IPS-15b (cell line): ENCODE data around the gene TNFRSF6B.

Source experiments
- H3K27me3 ChIP-seq: one replicate; pipeline ENCODE4 v1.6.1; 2013; ENCODE audit warnings: low read length; ENCODE audit not compliant: control insufficient read depth, insufficient read depth
- H3K36me3 ChIP-seq: one replicate; pipeline ENCODE4 v1.6.1; 2013; ENCODE audit warnings: low read length; ENCODE audit not compliant: control insufficient read depth, insufficient read depth
- H3K4me1 ChIP-seq: one replicate; pipeline ENCODE4 v1.6.1; 2013; ENCODE audit warnings: mild to moderate bottlenecking, low read length; ENCODE audit not compliant: control insufficient read depth, insufficient read depth
- H3K4me3 ChIP-seq: one replicate; pipeline ENCODE4 v1.5.1; 2013; ENCODE audit warnings: low read depth, low read length
- H3K9ac ChIP-seq: one replicate; pipeline ENCODE4 v1.6.1; 2013; ENCODE audit warnings: low read depth, mild to moderate bottlenecking, low read length
- H3K9me3 ChIP-seq: one replicate; pipeline ENCODE4 v1.6.1; 2013; ENCODE audit warnings: mild to moderate bottlenecking, low read length; ENCODE audit not compliant: control insufficient read depth, insufficient read depth

Gene TNFRSF6B

GRCh38 chr20:63702751-63703470, 6.5 kb downstream of the TNFRSF6B start:
- Histone ChIP-seq H3K36me3 (peaks cover 26% of the 10 kb centered on the region), H3K9ac (no peak overlapping the region), H3K4me3 (no peak overlapping the region), H3K27me3 (no peaks in the 10 kb centered on the region), H3K9me3 (no peaks in the 10 kb centered on the region), H3K4me1 (peaks cover 2% of the 10 kb centered on the region)

DNA sequence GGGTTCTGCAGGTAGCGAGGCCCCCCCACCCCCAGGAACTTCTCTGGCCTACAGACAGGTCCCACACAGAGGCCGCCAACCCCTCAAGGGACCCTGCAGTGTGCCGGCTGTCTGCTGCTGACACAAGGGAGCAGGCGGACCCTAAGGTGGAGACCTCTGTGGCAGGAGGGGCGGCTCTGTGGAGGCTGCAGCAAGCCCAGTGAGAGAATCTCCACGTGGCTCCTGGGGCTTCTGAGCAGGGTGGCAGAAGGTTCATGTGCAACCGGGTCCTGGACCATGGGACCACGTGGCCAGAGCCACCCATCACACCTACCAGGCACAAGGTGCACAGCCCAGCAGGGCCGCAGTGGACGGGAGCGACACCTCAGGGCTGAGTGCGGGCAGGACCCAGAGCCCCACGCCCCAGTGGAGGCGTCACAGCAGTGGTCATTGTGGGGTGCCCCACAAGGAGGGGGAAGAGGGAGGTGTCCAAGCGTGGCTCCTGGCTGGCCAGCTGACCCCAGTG, 7.1 kb downstream of the TNFRSF6B start:
- Histone ChIP-seq H3K4me3 (no peak overlapping the region), H3K9ac (no peak overlapping the region), H3K9me3 (no peaks in the 10 kb centered on the region), H3K4me1 (peaks cover 2% of the 10 kb centered on the region), H3K36me3 (peaks cover 26% of the 10 kb centered on the region), H3K27me3 (no peaks in the 10 kb centered on the region)

DNA sequence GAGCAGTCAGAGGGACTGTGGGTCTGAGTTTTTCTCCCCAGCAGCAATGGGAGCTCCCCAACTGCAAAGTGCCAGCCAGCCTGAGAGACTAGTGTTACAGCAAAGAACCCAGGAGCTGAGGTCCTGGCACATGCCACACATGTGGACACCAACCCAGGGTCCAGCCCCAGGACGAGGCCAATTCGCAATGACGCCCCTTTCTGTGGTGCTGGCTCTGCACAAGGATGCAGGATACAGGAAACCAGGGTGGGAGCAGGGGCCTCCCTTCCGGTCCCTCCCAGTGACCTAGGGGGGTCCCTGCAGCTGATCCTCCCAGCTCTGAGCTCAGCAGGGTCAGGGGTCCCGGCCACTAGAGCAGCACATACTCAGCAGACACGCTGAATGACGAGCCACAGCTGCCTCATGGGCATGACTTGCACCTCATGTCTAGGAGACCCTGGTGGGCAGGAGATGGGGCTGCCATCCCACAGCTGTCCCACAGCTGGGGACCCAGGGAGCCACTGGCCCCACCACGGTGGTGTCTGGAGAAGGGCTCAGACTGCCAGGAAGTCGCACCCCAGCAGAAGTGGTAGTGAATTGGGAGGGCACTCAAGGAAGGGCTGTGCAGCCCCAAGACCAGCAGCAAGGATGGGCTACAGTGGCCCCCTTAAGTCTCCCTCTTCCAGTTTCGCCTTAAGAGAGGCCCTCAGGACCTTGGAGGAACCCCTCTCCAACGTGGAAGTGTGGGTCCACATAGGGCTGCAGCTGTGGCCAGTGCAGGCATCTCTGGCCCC, 7.7 kb downstream of the TNFRSF6B start:
- H3K4me3 ChIP-seq: no peak overlapping the region
- no peaks in the 10 kb centered on the region for H3K9me3 ChIP-seq
- no peaks in the 10 kb centered on the region for H3K27me3 ChIP-seq
- no peak overlapping the region for H3K9ac ChIP-seq
- peaks cover 26% of the 10 kb centered on the region for H3K36me3 ChIP-seq
- peaks cover 2% of the 10 kb centered on the region for H3K4me1 ChIP-seq

- Histone ChIP-seq H3K9ac (no peak overlapping the region), H3K4me1 (no peaks in the 10 kb centered on the region), H3K9me3 (no peaks in the 10 kb centered on the region), H3K36me3 (peaks cover 26% of the 10 kb centered on the region), H3K27me3 (no peaks in the 10 kb centered on the region), H3K4me3 (no peak overlapping the region)
Measured at GRCh38 chr20:63704749-63705117, 8.3 kb downstream of the TNFRSF6B start.

DNA sequence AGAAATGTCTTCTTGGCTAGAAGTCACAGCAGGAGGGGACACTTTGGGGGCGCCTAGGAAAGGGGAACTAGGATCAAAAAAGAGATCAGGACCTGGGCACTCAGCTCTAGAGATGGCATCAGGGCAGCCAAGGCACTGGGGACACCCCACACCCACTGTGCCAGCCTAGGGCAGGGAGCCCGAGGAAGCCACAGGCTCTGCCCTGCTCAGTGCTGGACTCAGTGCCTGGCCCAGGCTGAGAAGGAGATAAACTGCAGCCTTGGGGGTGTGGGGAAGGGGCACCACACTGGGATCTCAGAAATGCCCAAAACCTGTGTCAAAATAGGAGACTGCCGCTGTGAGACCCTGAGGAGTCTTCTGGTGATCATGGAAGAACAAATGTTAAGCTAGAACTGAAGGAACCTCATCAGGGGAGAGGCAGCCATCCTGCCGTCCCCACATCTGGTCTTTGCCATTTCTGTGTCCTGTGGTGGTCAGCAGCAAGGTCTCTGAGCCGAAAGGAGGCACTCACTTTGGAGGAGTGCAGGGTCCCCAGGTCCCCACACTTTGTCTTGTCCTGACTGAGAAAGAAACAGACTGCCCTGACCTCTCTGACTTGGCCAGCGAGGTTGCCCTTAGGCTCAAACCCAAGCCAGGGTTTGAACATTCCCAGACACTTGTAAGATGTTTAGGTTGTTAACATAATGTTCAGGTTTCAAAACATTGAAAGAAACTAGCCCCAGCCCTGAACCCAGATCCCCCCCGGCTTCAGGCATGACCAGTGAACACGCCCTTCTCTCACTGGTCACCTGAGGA, 9.0 kb downstream of the TNFRSF6B start:
- Histone ChIP-seq H3K36me3 (peaks cover 26% of the 10 kb centered on the region), H3K4me1 (no peaks in the 10 kb centered on the region), H3K4me3 (no peak overlapping the region), H3K27me3 (no peaks in the 10 kb centered on the region), H3K9me3 (no peaks in the 10 kb centered on the region), H3K9ac (no peak overlapping the region)

DNA sequence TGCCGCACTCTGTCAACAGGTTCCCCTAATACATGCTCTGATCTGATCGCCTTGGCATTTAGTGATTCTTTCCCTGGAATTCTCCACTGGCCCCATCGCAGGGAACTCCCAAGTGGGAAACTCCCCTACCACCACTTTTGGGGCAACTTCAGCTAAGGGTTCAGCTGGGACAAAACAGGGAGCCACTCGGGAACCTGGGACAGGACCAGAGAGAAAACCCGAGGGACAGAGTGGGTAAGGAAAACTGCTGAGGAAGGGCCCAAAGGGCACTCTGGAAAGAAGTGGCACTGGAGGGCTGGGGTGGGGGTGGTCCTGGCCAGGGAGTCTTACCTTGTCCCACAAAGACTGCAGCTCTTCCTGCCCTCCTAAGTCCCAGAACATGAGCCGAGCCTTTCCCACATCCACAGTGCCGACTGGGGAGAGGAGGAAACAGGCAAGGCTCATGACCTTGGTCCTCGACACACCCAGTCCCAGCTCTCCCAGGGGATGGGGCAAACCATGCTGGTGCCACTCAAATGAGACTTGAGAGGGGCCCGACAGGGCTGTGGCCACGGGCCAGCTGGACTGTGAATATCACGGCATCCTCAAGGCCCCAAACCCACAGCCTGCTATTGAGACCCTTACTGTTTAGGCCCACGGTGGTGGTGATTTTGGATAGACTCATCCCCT, 9.7 kb downstream of the TNFRSF6B start:
- Histone ChIP-seq H3K9ac (no peak overlapping the region), H3K4me1 (no peaks in the 10 kb centered on the region), H3K27me3 (no peaks in the 10 kb centered on the region), H3K9me3 (no peaks in the 10 kb centered on the region), H3K36me3 (peaks cover 28% of the 10 kb centered on the region), H3K4me3 (peak overlapping the region; percentile 89)

GRCh38 chr20:63706852-63707557, 10.6 kb downstream of the TNFRSF6B start:
- Histone ChIP-seq H3K27me3 (no peaks in the 10 kb centered on the region), H3K4me3 (peak overlapping the region; percentile 89), H3K4me1 (no peaks in the 10 kb centered on the region), H3K9me3 (no peaks in the 10 kb centered on the region), H3K36me3 (peaks cover 31% of the 10 kb centered on the region), H3K9ac (peak overlapping the region; percentile 47)

DNA sequence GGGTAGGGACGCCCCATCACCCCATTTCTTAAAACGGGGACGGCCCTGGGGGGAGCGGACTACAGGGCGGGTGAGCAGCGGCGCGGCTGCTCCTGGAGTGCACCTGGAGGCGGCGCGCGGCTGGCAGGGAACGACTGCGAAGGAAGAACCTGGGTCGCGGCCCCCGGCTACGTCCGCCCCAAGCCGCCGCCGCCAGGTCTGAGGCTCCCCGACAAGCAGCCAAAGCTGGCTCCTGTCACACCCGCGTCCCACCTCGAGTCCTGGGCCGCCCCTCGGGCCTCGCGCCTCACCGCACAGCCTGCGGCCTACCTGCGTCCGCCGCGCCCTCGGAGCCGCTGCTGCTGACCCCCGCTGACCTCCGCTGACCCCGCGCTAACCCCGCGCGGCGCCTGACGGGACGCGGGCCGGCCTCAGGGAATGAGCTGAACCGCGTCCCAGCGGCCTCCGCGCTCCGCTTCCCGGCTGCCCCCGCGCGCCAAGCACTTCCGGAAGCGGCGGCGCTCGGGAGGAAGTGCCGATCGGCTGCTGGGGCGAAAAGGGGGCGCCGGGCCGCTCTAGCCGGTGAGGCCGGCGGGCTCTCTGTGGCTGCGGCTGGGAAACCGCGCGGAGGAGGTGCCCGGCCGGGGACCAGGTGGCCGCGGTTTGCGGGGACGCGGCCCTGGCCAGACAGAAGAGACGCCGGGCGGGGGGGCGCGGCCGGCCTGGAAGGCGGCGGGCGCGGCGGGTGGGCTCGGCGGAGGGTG, 11.3 kb downstream of the TNFRSF6B start, which contains the start of the genes ARFRP1 and ZGPAT:
TSS of gene ARFRP1 (minus strand) at position 419 of the 743 bp plus-strand sequence. CDS start 885 bp downstream, outside the sequence.
TSS of gene ZGPAT (plus strand) at position 482 of the 743 bp plus-strand sequence. CDS start 542 bp downstream, outside the sequence.
- peak within 1 kb of the TSS; percentile 89 for H3K4me3 ChIP-seq
- peak within 1 kb of the TSS; percentile 79 for H3K9ac ChIP-seq
- H3K36me3 ChIP-seq: peaks cover 31% of the 10 kb centered on the region
- H3K27me3 ChIP-seq: no peaks in the 10 kb centered on the region
- H3K4me1 ChIP-seq: no peaks in the 10 kb centered on the region
- H3K9me3 ChIP-seq: no peaks in the 10 kb centered on the region

DNA sequence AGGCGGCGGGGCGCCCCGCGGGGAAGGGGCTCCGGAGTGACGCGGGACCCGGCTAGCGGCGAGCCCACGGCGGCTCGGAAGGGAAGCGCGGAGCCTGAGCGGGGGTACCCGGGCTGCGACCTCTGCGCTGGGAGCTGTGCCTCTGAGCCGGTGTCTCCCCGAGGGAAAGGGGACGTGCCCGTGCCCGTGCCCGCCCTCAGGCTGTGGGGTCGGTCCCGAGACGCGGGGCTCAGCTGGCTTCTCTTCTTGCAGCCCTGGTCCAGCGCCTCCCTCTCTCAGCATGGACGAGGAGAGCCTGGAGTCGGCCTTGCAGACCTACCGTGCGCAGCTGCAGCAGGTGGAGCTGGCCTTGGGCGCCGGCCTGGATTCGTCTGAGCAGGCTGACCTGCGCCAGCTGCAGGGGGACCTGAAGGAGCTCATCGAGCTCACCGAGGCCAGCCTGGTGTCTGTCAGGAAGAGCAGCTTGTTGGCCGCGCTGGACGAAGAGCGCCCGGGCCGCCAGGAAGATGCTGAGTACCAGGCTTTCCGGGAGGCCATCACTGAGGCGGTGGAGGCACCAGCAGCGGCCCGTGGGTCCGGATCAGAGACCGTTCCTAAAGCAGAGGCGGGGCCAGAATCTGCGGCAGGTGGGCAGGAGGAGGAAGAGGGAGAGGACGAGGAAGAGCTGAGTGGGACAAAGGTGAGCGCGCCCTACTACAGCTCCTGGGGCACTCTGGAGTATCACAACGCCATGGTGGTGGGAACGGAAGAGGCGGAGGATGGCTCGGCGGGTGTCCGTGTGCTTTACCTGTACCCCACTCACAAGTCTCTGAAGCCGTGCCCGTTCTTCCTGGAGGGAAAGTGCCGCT, 12.1 kb downstream of the TNFRSF6B start:
- Histone ChIP-seq H3K36me3 (peaks cover 31% of the 10 kb centered on the region), H3K9me3 (no peaks in the 10 kb centered on the region), H3K9ac (peak overlapping the region; percentile 79), H3K4me3 (peak overlapping the region; percentile 89), H3K4me1 (no peaks in the 10 kb centered on the region), H3K27me3 (no peaks in the 10 kb centered on the region)

DNA sequence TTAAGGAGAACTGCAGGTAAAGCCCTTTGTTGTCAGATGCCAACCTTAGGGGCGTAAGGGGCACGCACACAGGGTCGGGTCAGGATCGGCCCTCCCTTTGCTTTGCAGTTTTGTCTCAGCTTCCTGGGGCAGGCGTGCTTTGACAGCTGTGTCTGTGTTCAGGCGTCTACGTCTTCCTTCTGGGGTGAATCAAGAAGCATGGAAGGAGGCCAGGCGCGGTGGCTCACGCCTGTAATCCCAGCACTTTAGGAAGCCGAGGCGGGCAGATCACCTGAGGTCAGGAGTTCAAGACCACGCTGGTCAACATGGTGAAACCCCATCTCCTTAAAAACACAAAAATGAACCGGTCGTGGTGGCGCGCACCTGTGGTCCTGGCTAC, 12.7 kb downstream of the TNFRSF6B start:
- Histone ChIP-seq H3K4me3 (peak overlapping the region; percentile 89), H3K27me3 (no peaks in the 10 kb centered on the region), H3K9ac (no peak overlapping the region), H3K36me3 (peaks cover 30% of the 10 kb centered on the region), H3K9me3 (no peaks in the 10 kb centered on the region), H3K4me1 (no peaks in the 10 kb centered on the region)
